GM21515 (cell line): ENCODE data around the gene ENPP6.
"Not testable (repeated sequence)": the region's sequence is repeated elsewhere in the genome, so short reads cannot be mapped to it uniquely, and the experiment has no call there.

Experiments
- ATAC-seq: cut with Tn5 transposase; IDR thresholded peaks from one replicate; pipeline ENCODE4 v1.9.1; 2021; ENCODE audit not compliant: unreplicated experiment

Gene ENPP6

GRCh38 chr4:184150102-184150839 is 67.4 kb downstream of the ENPP6 start:
- no peak for ATAC-seq

GRCh38 chr4:184148738-184149637 is 68.7 kb downstream of the ENPP6 start:
- ATAC-seq: no peak

- no peak for ATAC-seq
Measured at GRCh38 chr4:184147858-184148737, 69.6 kb downstream of the ENPP6 start.

GRCh38 chr4:184146951-184147350 is 70.7 kb downstream of the ENPP6 start:
- no peak for ATAC-seq

GRCh38 chr4:184145596-184145995 is 72.1 kb downstream of the ENPP6 start:
- no peak for ATAC-seq

- no peak for ATAC-seq
Measured at GRCh38 chr4:184143770-184144564, 73.7 kb downstream of the ENPP6 start.

GRCh38 chr4:184142121-184143000 is 75.3 kb downstream of the ENPP6 start:
- no peak for ATAC-seq

GRCh38 chr4:184140901-184141300 is 76.8 kb downstream of the ENPP6 start:
- ATAC-seq: not testable (repeated sequence)

- ATAC-seq: no peak
Measured at GRCh38 chr4:184136525-184136924, 81.1 kb downstream of the ENPP6 start.

GRCh38 chr4:184126800-184127199 is 90.9 kb downstream of the ENPP6 start:
- ATAC-seq: no peak

- ATAC-seq: no peak
Measured at GRCh38 chr4:184122631-184123408, 94.9 kb downstream of the ENPP6 start.

- no peak for ATAC-seq
Measured at GRCh38 chr4:184120549-184121127, 97.0 kb downstream of the ENPP6 start.

GRCh38 chr4:184117662-184118199 is 99.9 kb downstream of the ENPP6 start:
- no peak for ATAC-seq

- no peak for ATAC-seq
Measured at GRCh38 chr4:184115399-184115798, 102.3 kb downstream of the ENPP6 start.

GRCh38 chr4:184114431-184114830 is 103.2 kb downstream of the ENPP6 start:
- ATAC-seq: no peak

GRCh38 chr4:184112006-184112550 is 105.6 kb downstream of the ENPP6 start:
- no peak for ATAC-seq

- ATAC-seq: no peak
Measured at GRCh38 chr4:184111233-184111832, 106.3 kb downstream of the ENPP6 start.
